Liver (tissue), 9 donors: Measurements from ENCODE around the gene HOXD12. TPM values are rescaled to one million over a fixed set of nuclear protein-coding genes. Genes with fewer than 3 reads are reported as not detected.

ENCODE experiments used
- DNase-seq: peaks from one replicate; pipeline ENCODE4 v3.0.0-alpha.2; 2017; ENCODE audit warnings: low spot score
- H3K27ac ChIP-seq, 2 donors: one replicate each; pipeline ENCODE4 v1.7.0; 2013; ENCODE audit warnings: inconsistent platforms in 2 of 2, low read length in 2 of 2, control low read depth in 1 of 2, low read depth in 1 of 2, mild to moderate bottlenecking in 1 of 2
- H3K27me3 ChIP-seq, 4 donors: one replicate each; pipeline versions ENCODE4 v1.6.1 to v1.7.0; 2013; ENCODE audit warnings: low read length in 3 of 4, inconsistent platforms in 1 of 4, mild to moderate bottlenecking in 1 of 4, moderate library complexity in 1 of 4; ENCODE audit not compliant: control insufficient read depth in 4 of 4, insufficient read depth in 4 of 4
- H3K36me3 ChIP-seq, 4 donors: one replicate each; pipeline versions ENCODE4 v1.6.1 to v1.7.0; 2013; ENCODE audit warnings: low read length in 3 of 4, mild to moderate bottlenecking in 3 of 4, low read depth in 1 of 4, moderate library complexity in 1 of 4; ENCODE audit not compliant: control insufficient read depth in 4 of 4, insufficient read depth in 3 of 4
- H3K4me1 ChIP-seq, 4 donors: one replicate each; pipeline versions ENCODE4 v1.6.1 to v1.7.0; 2013; ENCODE audit warnings: low read length in 3 of 4, mild to moderate bottlenecking in 3 of 4, moderate library complexity in 1 of 4; ENCODE audit not compliant: control insufficient read depth in 4 of 4, insufficient read depth in 4 of 4
- H3K4me3 ChIP-seq, 3 donors: one replicate each; pipeline versions ENCODE4 v1.6.1 to v1.7.0; 2013; ENCODE audit warnings: low read length in 3 of 3, control low read depth in 1 of 3, low read depth in 1 of 3, mild to moderate bottlenecking in 1 of 3
- H3K9ac ChIP-seq, 2 donors: one replicate each; pipeline ENCODE4 v1.7.0; 2013; ENCODE audit warnings: low read length in 2 of 2, mild to moderate bottlenecking in 2 of 2, moderate library complexity in 2 of 2, control low read depth in 1 of 2, low read depth in 1 of 2
- H3K9me3 ChIP-seq, 4 donors: one replicate each; pipeline versions ENCODE4 v1.6.1 to v1.7.0; 2013; ENCODE audit warnings: low read length in 3 of 4; ENCODE audit not compliant: control insufficient read depth in 4 of 4
- ATF3 ChIP-seq: IDR thresholded peaks from 2 replicates; pipeline ENCODE4 v1.6.1; 2016; ENCODE audit warnings: antibody characterized with exemption
- CTCF ChIP-seq: fragments of 150-350 bp; IDR thresholded peaks from 2 replicates; pipeline ENCODE4 v1.5.1; 2017; ENCODE audit warnings: improper control_type of control experiment, low read depth, low read length; ENCODE audit not compliant: missing input control
- EGR1 ChIP-seq, 2 donors: IDR thresholded peaks; 2 replicates each; pipeline ENCODE4 v1.6.1; 2016 to 2018; ENCODE audit warnings: antibody characterized with exemption in 2 of 2, low read depth in 2 of 2
- FOXA1 ChIP-seq: IDR thresholded peaks from 2 replicates; pipeline ENCODE4 v1.6.1; 2016; ENCODE audit warnings: antibody characterized with exemption
- FOXA2 ChIP-seq: IDR thresholded peaks from 2 replicates; pipeline ENCODE4 v1.6.1; 2016; ENCODE audit warnings: antibody characterized with exemption
- GABPA ChIP-seq, 2 donors: IDR thresholded peaks in 1 of 2; conservative IDR thresholded peaks in 1 of 2; 2 replicates each; pipeline ENCODE4 v1.6.1; 2016; ENCODE audit warnings: antibody characterized with exemption in 2 of 2, mild to moderate bottlenecking in 1 of 2, moderate library complexity in 1 of 2
- HNF4A ChIP-seq, 2 donors: conservative IDR thresholded peaks; 2 replicates each; pipeline ENCODE4 v1.6.1; 2016; ENCODE audit warnings: antibody characterized with exemption in 2 of 2, mild to moderate bottlenecking in 2 of 2
- HNF4G ChIP-seq: IDR thresholded peaks from 2 replicates; pipeline ENCODE4 v1.6.1; 2016; ENCODE audit warnings: antibody characterized with exemption
- JUND ChIP-seq, 2 donors: IDR thresholded peaks; 2 replicates each; pipeline ENCODE4 v1.6.1; 2016; ENCODE audit warnings: antibody characterized with exemption in 2 of 2
- MAX ChIP-seq: IDR thresholded peaks from 2 replicates; pipeline ENCODE4 v1.6.1; 2016; ENCODE audit warnings: antibody characterized with exemption
- NR2F2 ChIP-seq: IDR thresholded peaks from 2 replicates; pipeline ENCODE4 v1.6.1; 2016; ENCODE audit warnings: antibody characterized with exemption
- RAD21 ChIP-seq, 2 donors: IDR thresholded peaks; 2 replicates each; pipeline ENCODE4 v1.6.1; 2016; ENCODE audit warnings: antibody characterized with exemption in 2 of 2, mild to moderate bottlenecking in 2 of 2
- REST ChIP-seq: IDR thresholded peaks from 2 replicates; pipeline ENCODE4 v1.6.1; 2016; ENCODE audit warnings: antibody characterized with exemption, mild to moderate bottlenecking
- RXRA ChIP-seq, 2 donors: IDR thresholded peaks; 2 replicates each; pipeline ENCODE4 v1.6.1; 2017 to 2018; ENCODE audit warnings: antibody characterized with exemption in 2 of 2, mild to moderate bottlenecking in 1 of 2
- SP1 ChIP-seq: IDR thresholded peaks from 2 replicates; pipeline ENCODE4 v1.6.1; 2018; ENCODE audit warnings: antibody characterized with exemption, mild to moderate bottlenecking
- TAF1 ChIP-seq: conservative IDR thresholded peaks from 2 replicates; pipeline ENCODE4 v1.6.1; 2016; ENCODE audit warnings: antibody characterized with exemption, mild to moderate bottlenecking
- YY1 ChIP-seq: IDR thresholded peaks from 2 replicates; pipeline ENCODE4 v1.6.1; 2016; ENCODE audit warnings: antibody characterized with exemption, mild to moderate bottlenecking
- ZBTB33 ChIP-seq: IDR thresholded peaks from 2 replicates; pipeline ENCODE4 v1.6.1; 2016; ENCODE audit warnings: antibody characterized with exemption
- WGBS: extraction: QIAGEN DNeasy Blood & Tissue Kit; methylation state at CpG from one replicate; pipeline ENCODE4 v1.1.7; 2013; 5-methylcytosine and 5-hydroxymethylcytosine counted together
- polyA plus RNA-seq, 2 donors: library from polyadenylated mRNA; stranded (reverse) in 1 of 2; unstranded in 1 of 2; fragments of 200-250 nt in 1 of 2; fragments of >200 nt in 1 of 2; fragmentation: Nextera tagmentation in 1 of 2; extraction: Ambion mirVana in 1 of 2; gene quantifications; one replicate each; pipeline versions ENCODE4 v1.2.1 to v1.2.3, GENCODE V29; 2013 to 2015
- total RNA-seq, 2 donors: library from RNA; depleted of rRNA; stranded (reverse); fragments of >200 nt; gene quantifications; one replicate each; pipeline ENCODE4 v1.2.3, GENCODE V29; 2014
- donor health status: healthy.
- donor health status: healthy.
- donor health status: healthy.
- donor health status: healthy.
- donor health status: healthy.

The HOXD12 gene
- total and polyA plus RNA-seq, 4 donors, result not detected

- H3K36me3 ChIP-seq, result no peaks in the 10 kb centered on the region
- H3K27me3 ChIP-seq, result peaks cover 12 to 50% (median 45%) of the 10 kb centered on the region in 4 donors
- WGBS, result 9% methylated on average over 26 of the region's 26 CpGs
- H3K27ac ChIP-seq, result no peak overlapping the region
- H3K9ac ChIP-seq, result no peak overlapping the region
- TF ChIP-seq CTCF, result no peak
- TF ChIP-seq NR2F2, result no peak
- no peak for TF ChIP-seq MAX
- no peak for TF ChIP-seq EGR1 (IDR thresholded peaks at IDR 0.05; ENCODE audit: low read depth in 2 of 2)
- no peak for TF ChIP-seq HNF4A (conservative IDR thresholded peaks at IDR 0.05)
- no peak for TF ChIP-seq GABPA (IDR thresholded peaks at IDR 0.05 in 1 of 2, conservative IDR thresholded peaks at IDR 0.05 in 1 of 2)
- TF ChIP-seq RAD21 (IDR thresholded peaks at IDR 0.05), result no peak
- no peak for TF ChIP-seq HNF4G
- TF ChIP-seq YY1, result no peak
- TF ChIP-seq ATF3, result no peak
- no peak for TF ChIP-seq FOXA2
- TF ChIP-seq ZBTB33, result no peak
- TF ChIP-seq JUND (IDR thresholded peaks at IDR 0.05), result no peak
- no peak for TF ChIP-seq FOXA1
- no peak for TF ChIP-seq REST
- TF ChIP-seq RXRA (IDR thresholded peaks at IDR 0.05), result no peak
- no peak for TF ChIP-seq TAF1
- no peak for TF ChIP-seq SP1
- DNase-seq, result no peak
- H3K9me3 ChIP-seq, result peaks cover 0 to 5% (median under 1%) of the 10 kb centered on the region in 4 donors
- H3K4me3 ChIP-seq, result no peak overlapping the region
- peaks cover 0 to 3% (median 0%) of the 10 kb centered on the region in 4 donors for H3K4me1 ChIP-seq
Measured at GRCh38 chr2:176114120-176114929, 14.7 kb downstream of the HOXD12 start.
